Adipose tissue (tissue), 3 donors: Measurements from ENCODE around the gene CFAP70. TPM values are rescaled to one million over a fixed set of nuclear protein-coding genes. Genes with fewer than 3 reads are reported as not detected.

ENCODE experiments used
- H3K27ac ChIP-seq: one replicate; pipeline ENCODE4 v1.5.1; 2013; ENCODE audit warnings: low read depth, low read length
- WGBS, 3 donors: extraction: QIAGEN DNeasy Blood & Tissue Kit; methylation state at CpG; one replicate each; pipeline ENCODE4 v1.1.7; 2013; 5-methylcytosine and 5-hydroxymethylcytosine counted together
- polyA plus RNA-seq, 3 donors: library from polyadenylated mRNA; stranded (reverse); fragments of 200-250 nt; gene quantifications; one replicate each; pipeline ENCODE4 v1.2.3, GENCODE V29; 2013
- donor health status: healthy with polysubstance abuse.
- donor health status: Bipolar disorder and iron deficiency.
- donor health status: healthy.

The CFAP70 gene
- polyA plus RNA-seq, 3 donors = 1.6 to 3.0 (median 1.8) TPM

- 85 to 89% (median 85%) methylated on average over 7 of the region's 7 CpGs for WGBS, 3 donors
- H3K27ac ChIP-seq = no peak overlapping the region
These were observed 124.0 kb downstream of the CFAP70 start for GRCh38 chr10:73234695-73235094.

DNA sequence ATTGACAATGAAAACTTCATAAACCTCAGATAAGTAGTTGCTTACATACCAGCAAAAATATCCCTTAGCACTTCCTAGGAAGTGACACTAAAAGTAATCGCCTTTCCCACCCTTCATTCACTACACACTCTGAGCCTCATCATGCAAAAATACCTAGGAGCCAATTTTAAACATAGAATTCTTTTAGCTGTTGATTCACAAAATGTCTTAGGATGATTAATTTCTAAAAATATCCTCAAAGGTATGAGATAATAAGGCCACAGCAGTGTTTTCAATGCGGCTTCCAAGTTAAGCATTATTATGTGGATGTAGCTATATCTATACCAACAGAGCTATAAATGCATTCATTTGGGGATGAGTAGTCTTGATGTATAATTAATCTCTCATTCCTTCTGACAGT lies 124.8 kb downstream of the CFAP70 start:
- H3K27ac ChIP-seq = no peak overlapping the region
- 86 to 93% (median 88%) methylated on average over 2 of the region's 2 CpGs for WGBS, 3 donors

DNA sequence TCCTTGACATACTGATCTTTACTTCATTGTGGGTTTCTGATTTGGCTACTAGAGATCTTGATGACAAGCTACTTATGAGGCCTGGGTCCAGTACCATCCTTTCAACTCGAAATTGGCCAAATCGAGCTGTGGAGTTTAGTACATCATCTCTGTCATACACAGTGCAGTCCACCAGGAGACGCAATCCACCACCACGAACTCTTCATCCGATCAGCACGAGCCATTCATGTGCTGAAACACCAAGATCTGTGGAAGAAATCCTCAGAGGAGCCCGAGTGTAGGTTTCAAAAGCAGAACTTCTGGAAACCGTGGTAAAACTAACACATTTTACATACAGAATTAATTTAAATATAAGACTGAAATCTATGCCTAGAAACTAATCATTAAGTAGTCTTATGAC lies 125.8 kb downstream of the CFAP70 start:
- WGBS, 3 donors = 84 to 92% (median 86%) methylated on average over 8 of the region's 8 CpGs

DNA sequence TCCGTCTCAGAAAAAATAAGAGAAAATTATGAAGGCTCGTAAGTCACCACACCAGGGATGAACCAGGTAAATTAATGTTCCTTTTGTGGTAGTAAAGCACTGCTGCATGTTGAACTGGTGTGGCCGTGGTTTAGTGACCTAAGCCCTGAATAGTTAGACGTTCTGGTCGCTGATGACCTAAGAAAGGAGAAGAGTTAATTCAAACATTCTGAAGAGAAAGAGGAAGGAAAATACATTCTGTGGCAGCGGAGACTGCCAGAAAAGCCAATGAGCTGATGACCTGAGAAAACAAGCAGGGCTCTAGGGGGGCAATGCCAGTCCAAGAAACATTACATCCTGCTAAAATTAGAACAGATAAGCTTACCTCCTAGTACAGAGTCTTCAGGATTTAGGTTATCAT lies 129.1 kb downstream of the CFAP70 start:
- no peak overlapping the region for H3K27ac ChIP-seq
- 60 to 79% (median 65%) methylated on average over 6 of the region's 6 CpGs for WGBS, 3 donors

More for the DNA sequence above, 125.8 kb downstream of the CFAP70 start:
- no peak overlapping the region for H3K27ac ChIP-seq

GRCh38 chr10:73228247-73228646 lies 130.4 kb downstream of the CFAP70 start:
- 76 to 90% (median 80%) methylated on average over 3 of the region's 3 CpGs for WGBS, 3 donors
- H3K27ac ChIP-seq = no peak overlapping the region

GRCh38 chr10:73226663-73227062 lies 132.0 kb downstream of the CFAP70 start:
- no peak overlapping the region for H3K27ac ChIP-seq

DNA sequence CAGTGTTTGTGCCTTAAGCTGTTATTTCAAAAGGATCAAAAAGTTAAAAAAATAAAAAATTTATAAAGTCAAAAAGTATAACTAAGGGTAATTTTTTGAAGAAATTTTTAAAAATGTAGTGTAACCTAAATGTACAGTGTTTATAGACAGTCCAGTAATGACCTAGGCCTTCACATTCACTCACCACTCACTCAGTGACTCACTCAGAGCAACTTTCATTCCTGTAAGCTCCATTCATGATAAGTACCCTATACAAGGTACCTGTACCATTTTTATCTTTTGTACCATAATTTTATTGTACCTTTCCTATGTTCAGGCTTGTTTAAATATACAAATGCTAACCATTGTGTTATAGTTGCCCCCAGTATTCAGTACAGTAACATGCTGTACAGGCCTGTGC lies 133.1 kb downstream of the CFAP70 start:
- no peak overlapping the region for H3K27ac ChIP-seq

DNA sequence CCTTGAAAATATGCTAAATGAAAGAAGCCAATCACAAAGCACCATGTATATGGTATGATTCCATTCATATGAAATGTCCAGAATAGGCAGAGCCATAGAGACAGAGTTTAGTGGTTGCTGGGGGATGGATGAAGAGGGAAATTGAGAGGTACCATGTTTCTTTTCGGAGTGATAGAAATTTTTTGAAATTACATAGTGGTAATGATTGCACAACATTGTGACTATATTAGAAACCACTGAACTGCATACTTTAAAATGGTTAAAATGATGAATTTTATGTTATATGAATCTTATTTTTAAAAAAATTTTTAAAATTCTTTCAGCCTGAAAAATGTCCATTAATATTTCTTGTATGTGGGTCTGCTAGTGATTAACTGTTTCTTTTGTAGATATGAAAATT lies 137.7 kb downstream of the CFAP70 start:
- WGBS, 3 donors = 83 to 95% (median 90%) methylated on average over 1 of the region's 1 CpG

DNA sequence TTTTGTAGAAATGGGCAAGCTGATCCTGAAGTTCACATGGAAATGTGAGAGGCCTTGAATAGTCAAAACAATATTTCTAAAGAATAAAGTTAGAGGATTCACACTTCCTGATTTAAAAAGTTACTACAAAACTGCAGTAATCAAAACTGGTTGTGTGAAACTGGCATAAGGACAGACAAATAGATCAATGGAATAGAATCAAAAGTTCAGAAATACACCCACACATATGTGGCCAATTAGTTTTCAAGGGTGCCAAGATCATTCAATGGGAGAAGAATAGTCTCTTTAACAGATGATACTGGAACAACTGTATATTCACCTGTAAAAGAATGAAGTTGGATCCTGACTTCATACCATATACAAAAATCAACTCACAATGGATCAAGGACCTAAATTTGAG lies 139.3 kb downstream of the CFAP70 start:
- no peak overlapping the region for H3K27ac ChIP-seq

More for the DNA sequence above, 137.7 kb downstream of the CFAP70 start:
- H3K27ac ChIP-seq = no peak overlapping the region

DNA sequence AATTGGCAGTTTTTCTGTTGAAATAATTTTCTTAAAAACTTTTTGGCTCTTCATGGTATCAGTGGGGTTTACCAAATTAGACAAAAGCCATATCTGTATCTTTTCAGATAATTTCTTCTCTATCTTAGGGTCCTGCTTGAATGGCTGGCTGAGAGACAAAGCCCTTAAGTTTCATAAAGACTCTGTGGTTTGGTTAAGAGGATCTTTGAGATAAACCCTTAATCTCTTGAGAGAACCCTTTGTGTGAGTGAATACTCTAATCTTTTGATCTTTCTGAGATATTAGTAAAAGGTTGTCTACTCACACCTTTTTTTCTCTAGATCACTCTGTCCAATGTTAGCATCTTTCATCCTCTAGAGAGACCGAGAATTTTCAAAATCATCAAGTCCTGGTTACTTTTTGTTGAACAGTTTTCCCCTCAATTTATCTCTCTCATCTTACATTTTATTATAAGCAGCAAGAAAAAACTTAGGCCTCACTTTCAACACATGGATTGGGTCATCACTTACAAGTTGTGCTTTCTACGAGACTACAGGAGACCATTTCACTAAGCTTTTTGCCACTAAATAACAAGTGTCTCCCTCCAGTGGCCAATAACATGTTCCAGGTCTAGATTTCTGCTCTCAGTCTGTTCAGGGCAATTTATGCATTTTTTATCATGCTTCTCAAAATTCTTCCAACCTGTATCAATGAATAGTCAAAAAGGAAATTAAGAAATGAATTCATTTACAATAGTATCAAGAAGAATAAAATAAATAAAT lies 140.1 kb downstream of the CFAP70 start:
- 83 to 92% (median 89%) methylated on average over 2 of the region's 2 CpGs for WGBS, 3 donors
- no peak overlapping the region for H3K27ac ChIP-seq

GRCh38 chr10:73217628-73218027 lies 141.0 kb downstream of the CFAP70 start:
- whole genome bisulfite sequencing, 3 donors = 87 to 97% (median 88%) methylated on average over 2 of the region's 2 CpGs
- no peak overlapping the region for H3K27ac ChIP-seq

- WGBS, 3 donors = 91 to 97% (median 95%) methylated on average over 1 of the region's 1 CpG
These were observed 142.9 kb downstream of the CFAP70 start for GRCh38 chr10:73215749-73216148.

DNA sequence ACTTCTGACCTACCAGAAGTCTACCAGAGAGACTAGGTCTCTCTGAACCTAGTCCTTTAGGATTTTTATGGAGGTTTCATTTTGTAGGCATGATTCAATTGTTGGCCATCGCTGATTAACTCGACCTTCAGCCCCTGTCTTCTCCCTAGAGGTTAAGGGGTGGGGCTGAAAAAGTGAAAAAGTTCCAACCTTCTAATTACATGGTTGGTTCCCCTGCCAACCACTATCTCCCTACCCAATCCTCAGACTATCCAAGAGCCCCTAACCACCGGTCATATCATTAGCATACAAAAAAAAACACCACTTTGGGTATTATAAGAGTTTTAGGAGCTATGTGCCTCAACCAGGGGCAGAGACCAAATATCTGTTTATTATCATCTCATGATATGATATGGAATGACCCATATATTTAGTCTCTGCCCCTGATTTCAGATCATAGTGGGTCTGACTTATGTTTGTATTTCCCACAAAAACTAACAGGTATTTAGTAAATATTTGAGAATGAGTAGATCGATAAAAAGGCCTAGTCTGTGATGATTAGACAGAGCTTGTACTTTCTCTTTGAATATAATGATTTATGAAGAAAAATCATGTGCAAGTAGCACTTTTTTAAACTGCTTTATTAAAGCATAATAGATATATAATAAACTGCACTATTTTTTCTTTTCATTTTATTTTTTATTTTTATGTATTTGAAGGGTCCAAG lies 147.4 kb downstream of the CFAP70 start:
- WGBS, 3 donors = 50 to 80% (median 69%) methylated on average over 4 of the region's 4 CpGs
- no peak overlapping the region for H3K27ac ChIP-seq

More at GRCh38 chr10:73215749-73216148, 142.9 kb downstream of the CFAP70 start:
- H3K27ac ChIP-seq = no peak overlapping the region

- WGBS, 3 donors = 95 to 98% (median 97%) methylated on average over 3 of the region's 3 CpGs
- H3K27ac ChIP-seq = no peak overlapping the region
These were observed 148.1 kb downstream of the CFAP70 start for GRCh38 chr10:73210395-73211105.

DNA sequence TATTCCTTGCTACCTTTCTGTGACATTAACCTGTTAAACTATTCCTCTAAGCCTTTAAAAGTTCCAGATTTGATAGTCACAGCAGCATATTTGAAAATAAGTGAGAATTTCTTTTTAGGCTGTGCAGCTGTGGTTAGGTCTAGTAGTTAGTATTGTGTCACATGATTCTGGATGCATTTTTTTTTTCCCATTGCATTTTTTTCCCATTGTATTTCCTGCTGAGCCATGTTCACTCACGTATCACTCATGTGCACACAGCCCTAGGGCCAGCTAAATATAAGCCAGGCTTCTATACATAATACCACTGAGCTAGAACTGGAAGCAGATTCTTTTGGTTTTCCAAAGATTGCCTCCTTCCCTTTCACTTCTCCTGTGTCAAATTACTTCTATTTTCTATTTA lies 149.0 kb downstream of the CFAP70 start:
- H3K27ac ChIP-seq = no peak overlapping the region

GRCh38 chr10:73207883-73208282 lies 150.8 kb downstream of the CFAP70 start:
- H3K27ac ChIP-seq = no peak overlapping the region
- 61 to 87% (median 77%) methylated on average over 2 of the region's 2 CpGs for WGBS, 3 donors

More for the DNA sequence above, 149.0 kb downstream of the CFAP70 start:
- WGBS, 3 donors = 42 to 75% (median 60%) methylated on average over 1 of the region's 1 CpG

GRCh38 chr10:73206385-73206784 lies 152.3 kb downstream of the CFAP70 start:
- H3K27ac ChIP-seq = no peak overlapping the region
- WGBS, 3 donors = 97 to 98% (median 97%) methylated on average over 5 of the region's 5 CpGs

DNA sequence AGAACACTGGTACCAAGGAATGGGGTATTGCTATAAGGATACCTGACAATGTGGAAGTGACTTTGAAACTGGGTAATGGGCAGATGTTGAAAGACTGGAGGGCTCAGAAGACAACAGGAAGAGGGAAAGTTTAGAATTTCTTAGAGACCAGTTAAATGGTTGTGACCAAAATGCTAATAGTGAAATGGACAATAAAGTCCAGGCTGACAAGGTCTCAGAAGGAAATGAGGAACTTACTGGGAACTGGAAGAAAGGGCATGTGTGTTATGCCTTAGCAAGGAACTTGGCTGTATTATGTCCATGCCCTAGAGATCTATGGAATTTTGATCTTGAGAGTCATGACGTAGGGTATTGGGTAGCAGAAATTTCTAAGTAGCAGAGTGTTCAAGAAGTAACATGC lies 152.8 kb downstream of the CFAP70 start:
- WGBS, 3 donors = 71 to 97% (median 85%) methylated on average over 1 of the region's 1 CpG
- H3K27ac ChIP-seq = no peak overlapping the region

- WGBS, 3 donors = 87 to 94% (median 91%) methylated on average over 3 of the region's 3 CpGs
- no peak overlapping the region for H3K27ac ChIP-seq
These were observed 153.6 kb downstream of the CFAP70 start for GRCh38 chr10:73205081-73205480.
